ENCODE data around the gene MAGI3.

The MAGI3 gene

DNA sequence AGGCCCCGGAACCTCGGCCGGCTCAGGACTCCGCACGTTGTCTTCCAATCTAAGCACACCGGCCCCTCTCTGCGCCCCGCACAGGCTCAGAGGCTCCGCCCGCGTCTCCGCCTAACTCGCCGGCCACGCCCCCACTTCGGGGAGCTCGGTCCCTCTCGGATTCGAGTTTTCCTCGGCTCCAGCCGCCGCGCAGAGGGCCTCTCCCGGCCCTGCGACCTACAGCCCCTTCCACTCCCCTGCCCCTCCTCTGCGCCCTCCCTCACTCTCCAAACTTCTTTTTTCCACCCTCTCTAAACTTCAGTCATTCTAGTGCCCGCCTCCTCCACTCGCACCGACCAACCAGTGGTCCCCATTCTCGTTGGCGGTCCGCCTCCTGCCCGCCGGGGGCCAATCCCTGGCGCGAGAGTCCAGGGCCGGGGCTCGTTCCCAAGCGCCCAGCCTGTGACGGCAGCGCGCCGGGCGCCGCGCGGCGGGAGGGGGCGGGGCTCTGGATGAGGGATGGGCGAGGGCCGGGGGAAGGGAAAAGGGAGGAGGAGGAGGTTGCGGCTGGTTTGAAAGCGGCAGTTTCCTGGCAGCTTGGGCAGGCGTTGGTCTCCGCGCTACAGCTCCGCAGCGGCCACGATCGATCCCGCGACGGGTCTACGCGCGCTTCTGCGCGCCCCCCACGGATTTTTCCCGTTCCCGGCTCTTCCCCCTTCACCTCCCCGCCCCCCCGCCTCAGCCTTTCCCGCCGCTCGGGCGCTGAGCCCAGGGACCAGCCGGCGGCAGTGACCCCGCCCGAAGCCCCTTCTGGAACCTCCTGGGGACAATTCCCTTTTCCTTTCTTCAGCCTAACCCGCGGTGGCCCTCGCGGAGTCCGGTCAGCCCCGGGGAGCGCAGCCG is at the start of gene MAGI3 (continued):
- TF ChIP-seq WT1 (tag by site-specific recombination; IDR thresholded peaks at IDR 0.05), result peak; percentile 72; the same call in 1 of the 2 replicates
- TF ChIP-seq ZNF223 (tag by site-specific recombination; IDR thresholded peaks at IDR 0.05), result no peak
- TF ChIP-seq TRIM28 (IDR thresholded peaks at IDR 0.05; ENCODE audit: borderline replicate concordance, low read length), result no peak
- TF ChIP-seq ZNF221 (tag by site-specific recombination; IDR thresholded peaks at IDR 0.05; ENCODE audit: borderline replicate concordance), result no peak
- TF ChIP-seq ZNF239 (tag by site-specific recombination; IDR thresholded peaks at IDR 0.05), result no peak
- TF ChIP-seq, protein P1, sequence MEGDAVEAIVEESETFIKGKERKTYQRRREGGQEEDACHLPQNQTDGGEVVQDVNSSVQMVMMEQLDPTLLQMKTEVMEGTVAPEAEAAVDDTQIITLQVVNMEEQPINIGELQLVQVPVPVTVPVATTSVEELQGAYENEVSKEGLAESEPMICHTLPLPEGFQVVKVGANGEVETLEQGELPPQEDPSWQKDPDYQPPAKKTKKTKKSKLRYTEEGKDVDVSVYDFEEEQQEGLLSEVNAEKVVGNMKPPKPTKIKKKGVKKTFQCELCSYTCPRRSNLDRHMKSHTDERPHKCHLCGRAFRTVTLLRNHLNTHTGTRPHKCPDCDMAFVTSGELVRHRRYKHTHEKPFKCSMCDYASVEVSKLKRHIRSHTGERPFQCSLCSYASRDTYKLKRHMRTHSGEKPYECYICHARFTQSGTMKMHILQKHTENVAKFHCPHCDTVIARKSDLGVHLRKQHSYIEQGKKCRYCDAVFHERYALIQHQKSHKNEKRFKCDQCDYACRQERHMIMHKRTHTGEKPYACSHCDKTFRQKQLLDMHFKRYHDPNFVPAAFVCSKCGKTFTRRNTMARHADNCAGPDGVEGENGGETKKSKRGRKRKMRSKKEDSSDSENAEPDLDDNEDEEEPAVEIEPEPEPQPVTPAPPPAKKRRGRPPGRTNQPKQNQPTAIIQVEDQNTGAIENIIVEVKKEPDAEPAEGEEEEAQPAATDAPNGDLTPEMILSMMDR (tag by site-specific recombination; IDR thresholded peaks at IDR 0.05), result no peak
- TF ChIP-seq, protein P2, sequence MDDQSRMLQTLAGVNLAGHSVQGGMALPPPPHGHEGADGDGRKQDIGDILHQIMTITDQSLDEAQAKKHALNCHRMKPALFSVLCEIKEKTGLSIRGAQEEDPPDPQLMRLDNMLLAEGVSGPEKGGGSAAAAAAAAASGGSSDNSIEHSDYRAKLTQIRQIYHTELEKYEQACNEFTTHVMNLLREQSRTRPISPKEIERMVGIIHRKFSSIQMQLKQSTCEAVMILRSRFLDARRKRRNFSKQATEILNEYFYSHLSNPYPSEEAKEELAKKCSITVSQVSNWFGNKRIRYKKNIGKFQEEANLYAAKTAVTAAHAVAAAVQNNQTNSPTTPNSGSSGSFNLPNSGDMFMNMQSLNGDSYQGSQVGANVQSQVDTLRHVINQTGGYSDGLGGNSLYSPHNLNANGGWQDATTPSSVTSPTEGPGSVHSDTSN (CRISPR knock-in tag; IDR thresholded peaks at IDR 0.05), result no peak; the same call in 1 of the 2 replicates
- TF ChIP-seq, protein P3, sequence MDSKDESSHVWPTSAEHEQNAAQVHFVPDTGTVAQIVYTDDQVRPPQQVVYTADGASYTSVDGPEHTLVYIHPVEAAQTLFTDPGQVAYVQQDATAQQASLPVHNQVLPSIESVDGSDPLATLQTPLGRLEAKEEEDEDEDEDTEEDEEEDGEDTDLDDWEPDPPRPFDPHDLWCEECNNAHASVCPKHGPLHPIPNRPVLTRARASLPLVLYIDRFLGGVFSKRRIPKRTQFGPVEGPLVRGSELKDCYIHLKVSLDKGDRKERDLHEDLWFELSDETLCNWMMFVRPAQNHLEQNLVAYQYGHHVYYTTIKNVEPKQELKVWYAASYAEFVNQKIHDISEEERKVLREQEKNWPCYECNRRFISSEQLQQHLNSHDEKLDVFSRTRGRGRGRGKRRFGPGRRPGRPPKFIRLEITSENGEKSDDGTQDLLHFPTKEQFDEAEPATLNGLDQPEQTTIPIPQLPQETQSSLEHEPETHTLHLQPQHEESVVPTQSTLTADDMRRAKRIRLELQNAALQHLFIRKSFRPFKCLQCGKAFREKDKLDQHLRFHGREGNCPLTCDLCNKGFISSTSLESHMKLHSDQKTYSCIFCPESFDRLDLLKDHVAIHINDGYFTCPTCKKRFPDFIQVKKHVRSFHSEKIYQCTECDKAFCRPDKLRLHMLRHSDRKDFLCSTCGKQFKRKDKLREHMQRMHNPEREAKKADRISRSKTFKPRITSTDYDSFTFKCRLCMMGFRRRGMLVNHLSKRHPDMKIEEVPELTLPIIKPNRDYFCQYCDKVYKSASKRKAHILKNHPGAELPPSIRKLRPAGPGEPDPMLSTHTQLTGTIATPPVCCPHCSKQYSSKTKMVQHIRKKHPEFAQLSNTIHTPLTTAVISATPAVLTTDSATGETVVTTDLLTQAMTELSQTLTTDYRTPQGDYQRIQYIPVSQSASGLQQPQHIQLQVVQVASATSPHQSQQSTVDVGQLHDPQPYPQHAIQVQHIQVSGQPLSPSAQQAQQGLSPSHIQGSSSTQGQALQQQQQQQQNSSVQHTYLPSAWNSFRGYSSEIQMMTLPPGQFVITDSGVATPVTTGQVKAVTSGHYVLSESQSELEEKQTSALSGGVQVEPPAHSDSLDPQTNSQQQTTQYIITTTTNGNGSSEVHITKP (tag by site-specific recombination; IDR thresholded peaks at IDR 0.05), result peak; percentile 89
- no peak for TF ChIP-seq ZNF510 (tag by site-specific recombination; IDR thresholded peaks at IDR 0.05; ENCODE audit: insufficient replicate concordance)
- TF ChIP-seq ZEB2 (tag by site-specific recombination; IDR thresholded peaks at IDR 0.05), result peak; percentile 65
- no peak for TF ChIP-seq ZNF777 (tag by site-specific recombination; IDR thresholded peaks at IDR 0.05; ENCODE audit: borderline replicate concordance)
- peak; percentile 58 for TF ChIP-seq ZNF629 (tag by site-specific recombination; IDR thresholded peaks at IDR 0.05)
- peak; percentile 100 for TF ChIP-seq ZNF350 (tag by site-specific recombination; IDR thresholded peaks at IDR 0.05)
- TF ChIP-seq ZNF366 (tag by site-specific recombination; conservative IDR thresholded peaks at IDR 0.05), result peak; percentile 99
- TF ChIP-seq, protein P4, sequence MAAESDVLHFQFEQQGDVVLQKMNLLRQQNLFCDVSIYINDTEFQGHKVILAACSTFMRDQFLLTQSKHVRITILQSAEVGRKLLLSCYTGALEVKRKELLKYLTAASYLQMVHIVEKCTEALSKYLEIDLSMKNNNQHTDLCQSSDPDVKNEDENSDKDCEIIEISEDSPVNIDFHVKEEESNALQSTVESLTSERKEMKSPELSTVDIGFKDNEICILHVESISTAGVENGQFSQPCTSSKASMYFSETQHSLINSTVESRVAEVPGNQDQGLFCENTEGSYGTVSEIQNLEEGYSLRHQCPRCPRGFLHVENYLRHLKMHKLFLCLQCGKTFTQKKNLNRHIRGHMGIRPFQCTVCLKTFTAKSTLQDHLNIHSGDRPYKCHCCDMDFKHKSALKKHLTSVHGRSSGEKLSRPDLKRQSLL (tag by site-specific recombination; IDR thresholded peaks at IDR 0.05), result no peak
- no peak for TF ChIP-seq ZNF560 (tag by site-specific recombination; IDR thresholded peaks at IDR 0.05; ENCODE audit: borderline replicate concordance)
- TF ChIP-seq ZNF19 (tag by site-specific recombination; IDR thresholded peaks at IDR 0.05; ENCODE audit: low read depth), result no peak
- no peak for TF ChIP-seq ZNF391 (tag by site-specific recombination; IDR thresholded peaks at IDR 0.05; ENCODE audit: borderline replicate concordance, low read depth)
- TF ChIP-seq YY2 (tag by site-specific recombination; IDR thresholded peaks at IDR 0.05), result no peak
- peak; percentile 76; the same call in 1 of the 2 replicates for TF ChIP-seq KLF10 (tag by site-specific recombination; IDR thresholded peaks at IDR 0.05)
- no peak for TF ChIP-seq OVOL3 (tag by site-specific recombination; IDR thresholded peaks at IDR 0.05)
- no peak for TF ChIP-seq ZNF768 (tag by site-specific recombination; IDR thresholded peaks at IDR 0.05)
- TF ChIP-seq, protein P5, sequence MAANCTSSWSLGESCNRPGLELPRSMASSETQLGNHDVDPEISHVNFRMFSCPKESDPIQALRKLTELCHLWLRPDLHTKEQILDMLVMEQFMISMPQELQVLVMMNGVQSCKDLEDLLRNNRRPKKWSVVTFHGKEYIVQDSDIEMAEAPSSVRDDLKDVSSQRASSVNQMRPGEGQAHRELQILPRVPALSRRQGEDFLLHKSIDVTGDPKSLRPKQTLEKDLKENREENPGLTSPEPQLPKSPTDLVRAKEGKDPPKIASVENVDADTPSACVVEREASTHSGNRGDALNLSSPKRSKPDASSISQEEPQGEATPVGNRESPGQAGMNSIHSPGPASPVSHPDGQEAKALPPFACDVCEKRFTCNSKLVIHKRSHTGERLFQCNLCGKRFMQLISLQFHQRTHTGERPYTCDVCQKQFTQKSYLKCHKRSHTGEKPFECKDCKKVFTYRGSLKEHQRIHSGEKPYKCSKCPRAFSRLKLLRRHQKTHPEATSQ (tag by site-specific recombination; IDR thresholded peaks at IDR 0.05), result no peak
- TF ChIP-seq, protein P6, sequence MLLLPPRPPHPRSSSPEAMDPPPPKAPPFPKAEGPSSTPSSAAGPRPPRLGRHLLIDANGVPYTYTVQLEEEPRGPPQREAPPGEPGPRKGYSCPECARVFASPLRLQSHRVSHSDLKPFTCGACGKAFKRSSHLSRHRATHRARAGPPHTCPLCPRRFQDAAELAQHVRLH (tag by site-specific recombination; IDR thresholded peaks at IDR 0.05), result no peak
- peak; percentile 28; the same call in 1 of the 2 replicates for TF ChIP-seq ZFP37 (tag by site-specific recombination; IDR thresholded peaks at IDR 0.05)
- TF ChIP-seq GLIS1 (tag by site-specific recombination; IDR thresholded peaks at IDR 0.05), result peak; percentile 67
- peak; percentile 91 for TF ChIP-seq IKZF3 (tag by site-specific recombination; IDR thresholded peaks at IDR 0.05)
- no peak for TF ChIP-seq ZNF416 (tag by site-specific recombination; IDR thresholded peaks at IDR 0.05)
- no peak for TF ChIP-seq ZNF2 (tag by site-specific recombination; IDR thresholded peaks at IDR 0.05)
